Measurements from ENCODE around the gene DHRS7B. TPM values are rescaled to one million over a fixed set of nuclear protein-coding genes. Genes with fewer than 3 reads are reported as not detected.
"Not testable (repeated sequence)": the region's sequence is repeated elsewhere in the genome, so short reads cannot be mapped to it uniquely, and the experiment has no call there.

DHRS7B gene
- polyA plus RNA-seq, 1 donor, result 30.0 TPM

DNA sequence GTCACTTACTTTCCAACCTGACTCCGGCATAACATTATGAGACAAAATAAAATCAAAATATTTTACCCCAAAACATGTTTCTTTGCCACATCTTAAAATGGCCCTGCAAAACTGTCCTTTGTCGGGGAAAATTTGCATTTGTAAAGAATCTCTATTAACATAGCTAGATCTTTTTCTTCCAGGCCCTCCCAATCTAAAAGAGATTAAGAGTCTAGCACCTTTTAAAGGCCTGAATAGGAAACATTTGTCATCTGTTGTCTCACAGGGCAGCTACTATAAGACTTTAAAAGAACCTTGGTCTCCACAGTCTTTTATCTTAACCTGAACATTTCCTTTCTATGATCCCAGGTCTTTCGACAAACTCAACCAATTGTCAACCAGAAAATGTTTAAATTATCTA is 18.1 kb upstream of the DHRS7B start:
- DNase-seq, result no peak

DNA sequence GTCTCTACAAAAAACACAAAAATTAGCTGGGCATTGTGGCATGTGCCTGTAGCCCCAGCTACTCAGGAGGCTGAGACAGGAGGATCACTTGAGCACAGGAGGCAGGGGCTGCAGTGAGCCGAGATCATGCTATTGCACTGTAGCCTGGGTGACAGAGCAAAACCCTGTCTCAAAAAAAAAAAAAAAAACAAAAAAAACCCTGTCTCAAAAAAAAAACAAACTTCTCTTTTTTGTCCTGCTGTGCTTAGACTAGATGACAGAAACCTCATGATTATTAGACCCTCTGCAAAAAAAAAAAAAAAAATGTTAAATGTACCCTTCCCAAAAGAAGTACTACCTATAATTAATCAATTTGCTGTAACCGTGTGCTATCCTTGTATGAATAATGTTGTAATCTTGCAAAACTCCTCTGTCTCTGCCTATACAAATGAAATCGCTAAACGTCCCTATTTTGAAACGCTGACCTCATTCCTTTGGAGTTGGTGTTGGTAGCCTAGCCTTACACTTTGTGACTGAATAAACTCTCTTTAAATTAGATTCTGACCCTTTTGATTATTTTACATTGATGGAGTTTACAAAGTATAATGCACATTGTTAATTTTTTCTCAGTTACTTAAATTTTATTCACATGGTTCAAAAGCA is 13.6 kb upstream of the DHRS7B start:
- no peak for DNase-seq

DNA sequence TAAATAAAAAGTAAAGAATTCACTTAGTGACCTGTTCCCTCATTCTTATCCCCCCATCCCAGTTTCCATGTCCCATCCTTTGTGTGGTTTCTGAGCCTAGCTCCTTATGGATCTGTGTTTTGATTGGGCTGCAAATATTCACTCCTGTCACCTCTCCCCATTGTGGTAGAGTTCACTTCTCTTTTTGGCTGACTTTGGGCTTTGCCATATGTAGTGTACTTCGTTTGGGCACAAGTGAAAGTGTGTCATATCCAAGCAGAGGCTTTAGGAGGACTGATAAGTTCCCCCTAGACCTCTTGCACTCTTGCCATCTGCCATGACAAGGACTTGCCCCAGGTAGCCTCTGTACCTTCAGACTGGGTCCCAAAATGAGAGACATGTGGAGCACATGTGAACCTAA is 13.0 kb upstream of the DHRS7B start:
- no peak for DNase-seq

DNA sequence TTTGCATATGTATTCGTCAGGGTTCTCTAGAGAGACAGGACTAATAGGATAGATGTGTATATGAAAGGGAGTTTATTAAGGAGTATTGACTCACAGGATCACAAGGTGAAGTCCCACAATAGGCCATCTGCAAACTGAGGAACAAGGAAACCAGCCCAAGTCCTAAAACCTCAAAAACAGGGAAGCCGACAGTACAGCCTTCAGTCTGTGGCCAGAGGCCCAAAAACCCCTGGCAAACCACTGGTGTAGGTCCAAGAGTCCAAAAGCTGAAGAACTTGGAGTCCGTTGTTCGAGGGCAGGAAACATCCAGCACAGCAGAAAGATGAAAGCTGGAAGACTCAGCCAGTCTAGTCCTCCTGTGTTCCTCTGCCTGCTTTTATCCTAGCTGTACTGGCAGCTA is 12.0 kb upstream of the DHRS7B start:
- DNase-seq, result not testable (repeated sequence)

DNA sequence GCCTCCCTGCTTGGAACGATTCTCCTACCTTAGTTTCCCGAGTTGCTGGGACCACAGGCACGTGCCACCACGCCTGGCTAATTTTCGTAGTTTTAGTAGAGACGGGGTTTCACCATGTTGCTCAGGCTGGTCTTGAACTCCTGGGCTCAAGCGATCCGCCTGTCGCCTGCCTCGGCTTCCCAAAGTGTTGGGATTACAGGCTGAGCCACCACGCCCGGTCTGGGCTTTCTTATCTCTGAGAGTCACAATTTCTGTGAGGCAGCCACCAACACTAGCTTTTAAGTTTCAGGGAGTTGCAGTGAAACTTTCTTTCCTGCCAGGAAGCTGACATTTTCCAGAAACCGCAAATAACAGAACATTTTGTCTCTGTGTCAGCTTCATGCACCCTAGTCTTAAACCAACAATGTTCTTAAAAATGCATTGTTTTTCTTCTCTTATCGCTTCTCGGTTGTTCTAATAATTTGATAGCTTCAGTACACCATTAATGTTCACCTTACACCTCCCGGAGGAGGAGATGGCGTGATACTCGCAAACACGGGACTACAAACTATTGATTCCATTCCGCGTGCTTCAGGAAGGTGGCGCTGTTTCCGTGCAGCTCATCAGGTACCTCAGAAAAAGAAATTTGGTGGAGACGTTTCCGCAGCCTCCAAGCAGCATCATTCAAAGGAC is 7.4 kb upstream of the DHRS7B start:
- peak; percentile 72 for DNase-seq

DNA sequence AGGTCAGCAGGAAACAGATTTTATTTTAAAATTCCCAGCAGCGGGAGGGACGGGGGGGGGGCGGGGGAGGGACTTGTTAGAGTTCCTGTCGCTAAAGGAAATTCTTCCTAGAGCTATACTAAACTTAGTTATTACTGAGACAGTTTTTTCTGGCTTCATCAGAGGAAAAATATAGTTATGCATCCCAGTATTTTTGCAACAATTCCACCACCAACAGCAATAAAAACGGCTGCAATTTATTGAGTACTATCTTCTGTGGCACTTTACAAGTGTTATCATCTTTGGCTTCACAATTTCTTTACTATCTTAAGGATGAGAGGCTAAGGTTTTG is 6.9 kb upstream of the DHRS7B start:
- DNase-seq, result no peak

DNA sequence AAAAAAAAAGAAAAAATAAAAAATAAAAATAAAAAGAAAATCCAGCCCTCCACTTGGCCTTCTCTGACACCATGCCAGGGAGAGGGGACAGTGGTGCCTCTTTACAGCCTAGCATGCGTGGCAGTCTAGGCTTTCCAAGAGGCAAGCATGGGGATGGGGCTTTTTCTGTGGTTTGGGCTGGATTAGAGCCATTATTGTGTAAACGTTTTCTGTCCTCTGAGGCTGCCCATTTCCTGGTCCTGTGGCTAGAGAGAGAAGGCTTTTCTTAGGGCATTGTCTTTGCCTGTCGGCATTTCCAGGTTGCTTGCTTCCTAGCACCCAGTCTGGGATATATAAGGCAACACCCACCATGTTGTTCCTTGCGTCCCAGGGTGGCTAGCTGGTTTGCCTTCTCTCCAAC is 2.7 kb upstream of the DHRS7B start:
- DNase-seq, result no peak

DNA sequence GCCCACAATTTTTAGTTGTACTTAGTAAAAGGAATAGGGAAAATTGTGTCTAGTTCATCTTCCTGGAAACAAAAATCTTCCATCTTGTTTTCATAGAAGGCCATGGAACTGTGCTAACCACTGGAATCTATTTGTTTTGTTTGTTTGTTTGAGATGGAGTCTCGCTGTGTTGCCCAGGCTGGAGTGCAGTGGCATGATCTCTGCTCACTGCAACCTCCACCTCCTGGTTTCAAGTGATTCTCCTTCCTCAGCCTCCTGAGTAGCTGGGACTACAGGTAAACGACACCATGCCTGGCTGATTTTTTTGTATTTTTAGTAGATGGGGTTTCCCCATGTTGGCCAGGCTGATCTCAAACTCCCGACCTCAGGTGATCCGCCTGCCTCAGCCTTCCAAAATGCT is 2.2 kb upstream of the DHRS7B start:
- not testable (repeated sequence) for DNase-seq

DNA sequence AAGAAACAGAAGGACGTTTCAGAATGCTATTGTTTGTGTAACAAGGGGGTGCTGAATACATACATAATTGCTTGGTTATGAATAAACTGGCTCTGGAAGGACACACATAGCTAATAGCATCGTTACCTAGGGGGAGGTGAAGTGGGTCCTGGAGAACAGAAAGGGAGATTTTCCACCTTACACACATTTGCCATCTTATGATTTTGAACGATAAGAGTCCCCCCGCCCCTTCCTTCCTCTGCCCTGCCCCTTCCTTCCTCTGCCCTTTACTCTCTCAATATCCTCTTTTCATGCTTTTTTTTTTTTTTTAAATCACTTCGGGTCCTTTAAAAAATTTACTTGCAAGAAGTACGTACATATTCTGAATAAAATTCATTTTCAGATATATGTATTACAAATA is 902 bp upstream of the DHRS7B start:
- DNase-seq, result no peak

DNA sequence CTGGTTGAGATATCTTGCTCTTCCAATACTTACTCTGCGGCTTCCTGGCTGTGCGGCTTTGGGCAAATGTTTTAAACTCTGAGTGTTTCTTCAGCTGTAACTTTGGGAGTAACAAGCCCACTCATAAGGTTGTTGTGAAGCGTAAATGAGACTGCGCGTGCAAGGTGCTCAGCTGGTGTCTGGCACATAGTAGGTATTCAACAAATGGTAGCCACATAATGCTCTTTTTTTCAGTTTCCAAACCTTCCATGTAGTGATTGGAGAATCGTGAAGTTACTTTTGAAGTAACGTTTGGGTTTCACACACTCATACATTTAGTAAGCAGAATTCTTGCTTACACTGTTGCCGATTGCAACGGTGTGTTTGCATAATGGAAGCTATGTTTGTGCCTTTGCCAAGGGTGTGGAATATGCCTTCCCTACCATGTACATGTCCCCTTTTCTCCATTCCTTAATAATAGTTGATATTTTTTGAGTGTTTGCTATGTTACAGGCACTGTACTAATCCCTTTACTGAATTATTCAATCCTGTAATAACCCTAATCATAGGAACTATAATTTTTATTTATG is 829 bp downstream of the DHRS7B start:
- DNase-seq, result no peak

DNA sequence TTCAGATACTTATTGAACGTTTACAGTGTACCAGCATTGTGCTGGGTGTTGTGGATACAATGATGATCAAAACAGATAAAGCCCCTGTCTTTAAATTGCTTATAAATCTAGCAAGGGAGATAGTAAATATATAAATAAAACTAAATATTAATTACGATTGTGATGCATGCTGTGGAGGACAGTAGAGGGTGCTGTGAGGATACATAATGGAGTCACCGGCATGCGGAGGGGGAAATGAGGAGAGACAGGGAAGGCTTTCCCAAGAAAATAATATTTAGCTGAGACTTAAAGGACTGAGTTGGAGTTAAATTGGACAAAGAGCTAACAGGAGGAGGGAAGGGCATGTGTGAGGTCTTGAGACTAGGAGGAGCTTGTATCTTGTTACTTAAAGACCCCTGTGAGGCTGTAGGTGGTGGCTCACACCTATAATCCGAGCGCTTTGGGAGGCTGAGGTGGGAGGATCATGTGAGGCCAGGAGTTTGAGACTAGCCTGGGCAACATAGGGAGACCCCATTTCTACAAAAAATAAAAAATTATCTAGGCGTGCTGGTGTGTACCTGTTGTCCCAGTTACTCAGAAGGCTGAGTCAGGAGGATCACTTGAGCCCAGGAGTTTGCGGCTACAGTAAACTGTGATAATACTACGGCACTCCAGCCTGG is 2.4 kb downstream of the DHRS7B start:
- peak; percentile 48 for DNase-seq

DNA sequence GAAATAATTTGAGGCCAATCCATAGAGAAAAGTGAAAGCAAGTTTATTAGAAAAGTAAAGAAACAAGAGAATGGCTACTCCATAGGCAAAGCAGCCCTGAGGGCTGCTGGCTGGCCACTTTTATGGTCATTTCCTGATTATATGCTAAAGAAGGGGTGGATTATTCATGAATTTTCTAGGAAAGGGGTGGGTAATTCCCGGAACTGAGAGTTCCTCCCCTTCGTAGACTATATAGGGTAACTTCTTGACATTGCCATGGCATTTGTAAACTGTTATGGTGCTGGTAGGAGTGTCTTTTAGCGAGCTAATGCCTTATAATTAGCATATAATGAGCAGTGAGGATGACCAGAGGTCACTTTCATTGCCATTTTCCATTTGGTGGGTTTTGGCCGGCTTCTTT is 4.4 kb downstream of the DHRS7B start:
- no peak for DNase-seq

DNA sequence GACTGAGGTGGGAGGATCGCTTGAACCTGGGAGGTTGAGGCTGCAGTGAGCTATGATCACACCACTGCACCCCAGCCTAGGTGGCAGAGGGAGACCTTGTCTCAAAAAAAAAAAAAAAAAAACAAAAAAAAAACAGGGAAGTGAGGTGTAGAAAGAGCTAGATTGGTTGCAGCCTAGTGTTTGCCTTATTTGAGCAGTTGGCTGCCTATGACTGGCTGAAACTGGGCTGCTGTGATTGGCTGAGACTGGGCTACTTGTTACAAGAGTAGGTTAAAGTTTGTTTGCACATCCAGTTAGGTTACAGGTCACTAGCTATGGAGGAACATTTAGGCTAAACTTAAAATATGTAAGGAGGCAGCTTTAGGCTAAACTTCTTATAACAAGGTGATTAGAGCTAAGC is 5.7 kb downstream of the DHRS7B start:
- no peak for DNase-seq

DNA sequence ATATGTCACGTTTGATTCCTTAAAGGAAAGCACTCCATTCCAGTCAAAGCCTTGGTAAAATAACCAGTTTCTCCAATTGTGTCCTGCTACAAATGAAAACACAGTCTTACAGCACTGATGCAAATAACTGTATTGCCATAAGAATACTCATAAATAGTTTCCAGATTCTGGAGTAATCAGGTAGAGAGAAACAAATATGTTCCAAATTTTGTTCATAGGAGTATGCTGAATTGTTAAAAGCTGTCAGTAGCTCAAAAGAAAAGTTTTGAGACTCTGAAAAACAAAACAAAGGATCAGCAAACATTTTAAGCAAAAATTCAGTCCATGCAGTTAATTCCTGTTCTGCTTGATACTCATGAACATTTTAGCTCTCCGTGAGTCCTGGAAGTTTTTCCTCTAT is 7.8 kb downstream of the DHRS7B start:
- no peak for DNase-seq

DNA sequence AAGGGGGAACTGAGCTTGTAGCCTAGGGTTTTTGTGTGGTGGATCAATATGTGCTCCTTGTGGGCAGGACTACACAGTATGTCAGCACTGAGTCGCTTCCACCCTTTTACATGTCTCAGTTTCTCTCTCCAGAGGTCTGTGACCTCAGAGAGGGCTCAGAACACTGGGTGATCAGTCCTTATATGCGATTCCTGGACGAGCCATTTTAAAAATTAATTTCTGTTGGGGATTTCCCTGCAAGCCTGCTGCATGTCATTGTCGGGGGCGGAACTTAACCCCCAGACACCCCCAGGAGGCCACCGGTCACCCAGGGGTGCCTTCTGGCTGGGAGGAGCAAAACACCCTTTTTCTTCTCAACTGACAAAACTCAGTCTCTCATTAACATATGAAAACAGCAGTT is 14.1 kb downstream of the DHRS7B start:
- no peak for DNase-seq

DNA sequence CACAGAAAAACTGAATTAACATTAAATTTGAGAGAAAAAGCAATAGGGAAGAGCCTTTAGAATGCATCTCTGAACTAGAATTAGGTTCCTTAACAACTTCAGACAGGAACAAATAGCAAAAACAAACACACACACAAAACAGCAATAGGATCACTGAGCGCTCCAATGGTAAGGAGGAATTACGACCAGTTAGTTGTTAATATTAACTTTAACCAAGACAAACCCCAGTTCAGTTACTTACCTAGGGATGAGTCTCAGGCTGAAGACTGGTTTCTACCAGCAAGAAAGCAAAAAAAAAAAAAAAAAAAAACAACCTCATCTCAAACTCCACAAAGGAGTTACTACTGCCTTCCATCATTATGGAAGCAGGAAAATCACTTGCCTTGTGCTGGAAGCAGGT is 14.6 kb downstream of the DHRS7B start:
- DNase-seq, result no peak

DNA sequence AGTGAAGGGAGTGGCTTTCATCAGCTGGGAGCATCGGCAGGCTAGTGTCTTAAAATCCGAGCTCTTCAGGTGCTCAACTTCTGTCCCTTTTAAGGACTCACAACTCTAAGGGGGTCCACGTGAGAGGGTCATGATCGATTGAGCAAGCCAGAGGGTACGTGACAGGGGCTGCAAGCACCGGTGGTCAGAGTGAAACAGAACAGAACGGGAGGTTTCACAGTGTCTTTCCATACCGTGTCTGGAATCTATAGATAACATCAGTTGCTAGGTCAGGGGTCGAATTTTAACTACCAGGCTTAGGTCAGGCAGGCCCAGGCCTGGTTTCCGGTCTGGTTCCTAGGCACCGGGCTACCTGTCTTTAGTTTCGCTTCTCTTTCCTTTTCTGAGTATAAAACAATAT is 15.3 kb downstream of the DHRS7B start:
- not testable (repeated sequence) for DNase-seq

DNA sequence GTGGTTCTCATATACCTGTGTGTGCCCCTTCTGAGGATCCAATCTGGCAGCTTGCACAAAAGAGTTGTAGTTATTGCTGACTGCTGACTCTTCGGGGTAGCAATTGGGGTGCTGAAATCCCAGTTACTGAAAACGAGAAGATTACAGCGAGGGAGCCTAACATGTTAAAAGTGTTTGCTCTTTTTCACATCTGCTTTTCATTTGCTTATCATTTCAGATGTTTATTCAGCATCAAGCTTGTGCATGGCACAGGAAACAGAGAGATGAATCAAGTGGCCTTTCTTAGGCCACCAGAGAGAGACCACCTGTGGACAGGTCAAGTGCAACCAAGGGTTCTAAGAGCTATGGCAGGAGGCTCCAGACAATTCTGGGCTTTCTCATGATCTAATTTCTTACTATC is 16.9 kb downstream of the DHRS7B start:
- DNase-seq, result no peak

DNA sequence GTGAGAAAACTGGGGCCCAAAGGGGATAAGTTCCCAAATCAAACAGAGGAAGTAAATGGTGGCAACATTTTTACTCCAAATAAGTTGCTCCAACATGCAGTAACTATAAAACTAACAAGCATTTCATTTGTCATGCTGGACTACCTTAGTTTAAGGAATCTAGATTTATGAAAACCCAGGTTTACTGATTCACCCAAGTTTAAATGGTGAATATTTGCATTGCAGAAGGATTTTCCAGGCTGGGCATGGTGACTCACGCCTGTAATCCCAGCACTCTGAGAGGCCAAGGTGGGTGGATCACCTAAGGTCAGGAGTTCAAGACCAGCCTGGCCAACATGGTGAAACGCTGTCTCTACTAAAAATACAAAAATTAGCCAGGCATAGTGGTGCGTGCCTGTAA is 17.5 kb downstream of the DHRS7B start:
- not testable (repeated sequence) for DNase-seq

DNA sequence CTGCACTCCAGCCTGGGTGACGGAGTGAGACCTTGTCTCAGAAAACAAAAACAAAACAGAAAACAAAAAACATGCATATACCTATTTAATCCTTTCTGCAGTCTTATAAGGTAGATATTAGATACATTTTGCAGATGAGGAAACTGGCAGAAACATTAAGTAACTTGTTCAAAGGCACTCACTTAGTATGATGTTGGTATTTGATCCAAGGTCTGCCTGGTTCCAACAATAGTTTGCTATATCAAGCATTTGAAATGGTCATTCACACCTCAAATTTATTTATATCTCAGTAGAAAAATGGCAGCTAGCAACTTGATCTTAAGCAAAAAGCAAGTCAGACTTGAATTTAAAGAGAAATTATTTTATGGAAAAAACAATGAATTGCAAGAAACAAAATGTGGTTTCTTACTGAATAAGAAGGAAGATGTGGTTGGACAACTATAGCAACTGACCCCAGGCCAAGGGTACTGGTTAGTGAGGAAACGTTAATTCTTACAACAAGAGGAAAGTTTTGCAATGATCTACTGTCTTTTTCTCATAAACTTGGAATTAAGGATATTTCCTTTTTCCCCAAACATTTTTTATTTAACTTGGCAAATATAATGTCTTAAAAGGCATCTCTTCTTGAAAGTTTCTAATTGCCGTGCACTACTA is 19.7 kb downstream of the DHRS7B start:
- DNase-seq, result no peak

DNA sequence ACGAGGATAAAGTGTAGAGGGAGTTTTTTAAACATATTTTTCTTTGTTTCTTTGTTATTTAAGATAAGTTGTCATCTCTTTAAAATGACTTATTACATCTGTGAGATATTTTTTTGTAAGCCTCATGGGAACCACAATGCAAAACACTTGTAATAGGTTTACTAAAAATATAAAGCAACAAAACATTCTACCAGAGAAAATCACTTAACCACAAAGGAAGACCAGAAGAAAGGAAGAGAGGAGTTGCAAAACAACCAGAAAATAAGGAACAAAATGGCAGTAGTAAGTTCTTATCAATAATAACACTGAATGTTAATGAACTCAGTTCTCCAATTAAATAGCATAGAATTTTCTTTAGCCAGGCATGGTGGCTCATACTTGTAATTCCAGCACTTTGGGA is 22.9 kb downstream of the DHRS7B start:
- no peak for DNase-seq

DNA sequence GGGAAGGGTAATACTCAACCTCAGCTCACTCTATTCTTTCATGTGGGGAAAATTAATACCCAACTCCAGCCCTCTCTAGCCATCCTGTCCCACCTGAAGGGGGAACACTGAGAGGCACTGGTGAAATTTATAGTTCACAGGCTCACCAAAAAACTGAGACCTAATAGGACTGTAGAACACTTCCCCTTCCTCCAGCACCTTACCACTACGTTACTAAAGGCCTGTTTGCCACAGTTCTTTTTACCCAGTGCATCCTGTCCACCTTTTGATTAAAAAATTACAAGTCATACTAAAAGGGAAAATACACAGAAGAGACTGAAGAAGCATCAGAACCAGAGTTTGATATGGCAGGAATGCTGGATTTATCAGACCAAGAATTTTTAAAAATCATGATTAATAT is 26.0 kb downstream of the DHRS7B start:
- DNase-seq, result no peak

DNA sequence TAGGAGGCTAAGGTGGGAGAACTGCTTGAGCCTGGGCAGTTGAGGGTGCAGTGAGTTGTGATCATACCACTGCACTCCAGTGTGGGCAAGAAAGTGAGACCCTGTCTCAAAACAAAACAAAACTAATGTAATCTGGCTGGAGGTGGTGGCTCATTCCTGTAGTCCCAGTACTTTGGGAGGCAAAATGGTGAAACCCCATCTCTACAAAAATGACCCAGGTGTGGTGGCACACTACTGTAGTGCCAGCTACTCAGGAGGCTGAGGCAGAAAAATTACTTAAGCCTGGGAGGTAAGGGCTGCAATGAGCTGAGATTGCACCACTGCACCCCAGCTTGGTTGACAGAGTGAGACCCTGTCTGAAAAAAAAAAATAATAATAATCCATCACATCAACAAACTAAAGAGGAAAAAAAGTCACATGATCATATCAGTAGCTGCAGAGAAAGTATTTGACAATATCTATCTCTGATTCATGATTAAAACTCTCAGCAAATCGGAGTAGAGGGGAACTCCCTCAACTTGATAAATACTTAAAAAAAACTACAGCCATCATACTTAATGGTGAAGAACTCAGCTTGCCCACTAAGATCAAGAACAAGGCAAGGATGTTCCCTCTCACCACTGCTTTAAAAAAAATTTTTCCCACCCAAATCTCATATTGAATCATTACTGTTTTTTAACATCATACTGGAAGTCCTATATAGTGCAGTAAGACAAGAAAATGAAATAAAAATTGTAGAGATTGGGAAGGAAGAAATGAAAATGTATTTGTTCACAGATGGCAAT is 31.0 kb downstream of the DHRS7B start:
- DNase-seq, result no peak

Data from hindlimb muscle (tissue), 1 donor.